ENCODE results near the gene NFILZ. TPM values are rescaled to one million over a fixed set of nuclear protein-coding genes. Genes with fewer than 3 reads are reported as not detected.
A peak's percentile ranks its signal among the peaks of the same experiment; 100 is the strongest.

The NFILZ gene
- total and polyA plus RNA-seq, 2 of the 8 experiments (the other 6 are each of a cell fraction or from before 2014, with no cell fraction given): not detected

DNA sequence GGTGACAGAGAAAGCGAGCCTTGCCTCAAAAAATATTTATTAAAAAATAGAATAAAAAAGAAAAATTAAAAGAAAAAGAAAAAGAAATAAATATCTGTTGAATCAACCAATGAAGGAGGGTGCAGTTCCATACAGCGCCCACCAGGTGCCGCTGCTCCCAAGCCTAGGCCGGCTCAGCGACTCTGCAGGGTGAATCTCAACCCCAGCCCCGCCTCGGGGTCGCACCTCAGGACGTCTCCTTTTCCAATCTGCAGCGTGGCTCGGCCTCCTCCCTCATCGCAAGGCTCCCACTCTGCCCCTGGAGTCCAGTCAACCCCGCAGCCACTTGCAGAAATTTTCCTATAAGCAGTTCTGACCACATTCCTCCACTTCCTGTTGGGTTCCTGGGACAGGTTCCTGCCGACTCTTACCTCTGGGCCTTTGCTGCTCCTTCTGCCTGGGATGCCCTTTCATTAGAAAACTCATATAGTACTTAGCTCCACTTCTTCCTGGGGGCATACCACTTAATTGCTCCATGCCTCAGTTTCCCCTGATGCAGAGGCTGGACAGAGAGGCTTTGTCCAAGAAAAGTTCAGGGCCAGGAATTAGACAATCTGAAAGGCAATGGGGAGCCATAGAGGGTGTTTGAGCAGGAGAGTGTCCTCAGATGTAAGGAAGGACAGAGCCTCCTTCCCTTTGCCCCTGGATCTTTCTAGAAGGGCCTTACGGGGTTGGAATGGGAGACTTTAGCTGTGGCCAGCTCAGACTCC is 24.3 kb downstream of the NFILZ start (continued):
- TF ChIP-seq, protein P1, sequence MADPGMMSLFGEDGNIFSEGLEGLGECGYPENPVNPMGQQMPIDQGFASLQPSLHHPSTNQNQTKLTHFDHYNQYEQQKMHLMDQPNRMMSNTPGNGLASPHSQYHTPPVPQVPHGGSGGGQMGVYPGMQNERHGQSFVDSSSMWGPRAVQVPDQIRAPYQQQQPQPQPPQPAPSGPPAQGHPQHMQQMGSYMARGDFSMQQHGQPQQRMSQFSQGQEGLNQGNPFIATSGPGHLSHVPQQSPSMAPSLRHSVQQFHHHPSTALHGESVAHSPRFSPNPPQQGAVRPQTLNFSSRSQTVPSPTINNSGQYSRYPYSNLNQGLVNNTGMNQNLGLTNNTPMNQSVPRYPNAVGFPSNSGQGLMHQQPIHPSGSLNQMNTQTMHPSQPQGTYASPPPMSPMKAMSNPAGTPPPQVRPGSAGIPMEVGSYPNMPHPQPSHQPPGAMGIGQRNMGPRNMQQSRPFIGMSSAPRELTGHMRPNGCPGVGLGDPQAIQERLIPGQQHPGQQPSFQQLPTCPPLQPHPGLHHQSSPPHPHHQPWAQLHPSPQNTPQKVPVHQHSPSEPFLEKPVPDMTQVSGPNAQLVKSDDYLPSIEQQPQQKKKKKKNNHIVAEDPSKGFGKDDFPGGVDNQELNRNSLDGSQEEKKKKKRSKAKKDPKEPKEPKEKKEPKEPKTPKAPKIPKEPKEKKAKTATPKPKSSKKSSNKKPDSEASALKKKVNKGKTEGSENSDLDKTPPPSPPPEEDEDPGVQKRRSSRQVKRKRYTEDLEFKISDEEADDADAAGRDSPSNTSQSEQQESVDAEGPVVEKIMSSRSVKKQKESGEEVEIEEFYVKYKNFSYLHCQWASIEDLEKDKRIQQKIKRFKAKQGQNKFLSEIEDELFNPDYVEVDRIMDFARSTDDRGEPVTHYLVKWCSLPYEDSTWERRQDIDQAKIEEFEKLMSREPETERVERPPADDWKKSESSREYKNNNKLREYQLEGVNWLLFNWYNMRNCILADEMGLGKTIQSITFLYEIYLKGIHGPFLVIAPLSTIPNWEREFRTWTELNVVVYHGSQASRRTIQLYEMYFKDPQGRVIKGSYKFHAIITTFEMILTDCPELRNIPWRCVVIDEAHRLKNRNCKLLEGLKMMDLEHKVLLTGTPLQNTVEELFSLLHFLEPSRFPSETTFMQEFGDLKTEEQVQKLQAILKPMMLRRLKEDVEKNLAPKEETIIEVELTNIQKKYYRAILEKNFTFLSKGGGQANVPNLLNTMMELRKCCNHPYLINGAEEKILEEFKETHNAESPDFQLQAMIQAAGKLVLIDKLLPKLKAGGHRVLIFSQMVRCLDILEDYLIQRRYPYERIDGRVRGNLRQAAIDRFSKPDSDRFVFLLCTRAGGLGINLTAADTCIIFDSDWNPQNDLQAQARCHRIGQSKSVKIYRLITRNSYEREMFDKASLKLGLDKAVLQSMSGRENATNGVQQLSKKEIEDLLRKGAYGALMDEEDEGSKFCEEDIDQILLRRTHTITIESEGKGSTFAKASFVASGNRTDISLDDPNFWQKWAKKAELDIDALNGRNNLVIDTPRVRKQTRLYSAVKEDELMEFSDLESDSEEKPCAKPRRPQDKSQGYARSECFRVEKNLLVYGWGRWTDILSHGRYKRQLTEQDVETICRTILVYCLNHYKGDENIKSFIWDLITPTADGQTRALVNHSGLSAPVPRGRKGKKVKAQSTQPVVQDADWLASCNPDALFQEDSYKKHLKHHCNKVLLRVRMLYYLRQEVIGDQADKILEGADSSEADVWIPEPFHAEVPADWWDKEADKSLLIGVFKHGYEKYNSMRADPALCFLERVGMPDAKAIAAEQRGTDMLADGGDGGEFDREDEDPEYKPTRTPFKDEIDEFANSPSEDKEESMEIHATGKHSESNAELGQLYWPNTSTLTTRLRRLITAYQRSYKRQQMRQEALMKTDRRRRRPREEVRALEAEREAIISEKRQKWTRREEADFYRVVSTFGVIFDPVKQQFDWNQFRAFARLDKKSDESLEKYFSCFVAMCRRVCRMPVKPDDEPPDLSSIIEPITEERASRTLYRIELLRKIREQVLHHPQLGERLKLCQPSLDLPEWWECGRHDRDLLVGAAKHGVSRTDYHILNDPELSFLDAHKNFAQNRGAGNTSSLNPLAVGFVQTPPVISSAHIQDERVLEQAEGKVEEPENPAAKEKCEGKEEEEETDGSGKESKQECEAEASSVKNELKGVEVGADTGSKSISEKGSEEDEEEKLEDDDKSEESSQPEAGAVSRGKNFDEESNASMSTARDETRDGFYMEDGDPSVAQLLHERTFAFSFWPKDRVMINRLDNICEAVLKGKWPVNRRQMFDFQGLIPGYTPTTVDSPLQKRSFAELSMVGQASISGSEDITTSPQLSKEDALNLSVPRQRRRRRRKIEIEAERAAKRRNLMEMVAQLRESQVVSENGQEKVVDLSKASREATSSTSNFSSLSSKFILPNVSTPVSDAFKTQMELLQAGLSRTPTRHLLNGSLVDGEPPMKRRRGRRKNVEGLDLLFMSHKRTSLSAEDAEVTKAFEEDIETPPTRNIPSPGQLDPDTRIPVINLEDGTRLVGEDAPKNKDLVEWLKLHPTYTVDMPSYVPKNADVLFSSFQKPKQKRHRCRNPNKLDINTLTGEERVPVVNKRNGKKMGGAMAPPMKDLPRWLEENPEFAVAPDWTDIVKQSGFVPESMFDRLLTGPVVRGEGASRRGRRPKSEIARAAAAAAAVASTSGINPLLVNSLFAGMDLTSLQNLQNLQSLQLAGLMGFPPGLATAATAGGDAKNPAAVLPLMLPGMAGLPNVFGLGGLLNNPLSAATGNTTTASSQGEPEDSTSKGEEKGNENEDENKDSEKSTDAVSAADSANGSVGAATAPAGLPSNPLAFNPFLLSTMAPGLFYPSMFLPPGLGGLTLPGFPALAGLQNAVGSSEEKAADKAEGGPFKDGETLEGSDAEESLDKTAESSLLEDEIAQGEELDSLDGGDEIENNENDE (IDR thresholded peaks at IDR 0.05; ENCODE audit: insufficient replicate concordance, low read length): no peak
- TF ChIP-seq BRCA1 (IDR thresholded peaks at IDR 0.05; ENCODE audit: low read depth, low read length) (no peak), NRF1 (IDR thresholded peaks at IDR 0.05; ENCODE audit: low read depth, low read length) (no peak), TCF12 (IDR thresholded peaks at IDR 0.05; ENCODE audit: low read depth, low read length) (no peak), SIN3A (conservative IDR thresholded peaks at IDR 0.05 in 1 of 2, IDR thresholded peaks at IDR 0.05 in 1 of 2; ENCODE audit: low read depth in 1 of 2, low read length in 2 of 2) (no peak), RBBP5 (IDR thresholded peaks at IDR 0.05; ENCODE audit: borderline replicate concordance, low read depth, low read length) (no peak), HDAC6 (IDR thresholded peaks at IDR 0.05; ENCODE audit: low read depth, low read length) (no peak), KDM1A (IDR thresholded peaks at IDR 0.05; ENCODE audit: borderline replicate concordance, low read length) (peak; percentile 99), RNF2 (IDR thresholded peaks at IDR 0.05; ENCODE audit: borderline replicate concordance, low read depth, low read length, missing control alignments, poor library complexity, severe bottlenecking) (no peak)

All from H1 (cell line).